ENCODE measurements around the gene HTR4.

The HTR4 gene

GRCh38 chr5:148651528-148651927, 2.8 kb downstream of the HTR4 start:
- Histone ChIP-seq H3K36me3 (no peaks in the 10 kb centered on the region), H3K9me3 (ENCODE audit: severe bottlenecking) (no peaks in the 10 kb centered on the region), H3K4me3 (ENCODE audit: low read depth, low read length) (no peak overlapping the region), H3K27ac (no peak overlapping the region), H3K27me3 (ENCODE audit: insufficient read depth, low read depth, severe bottlenecking) (peaks cover 31% of the 10 kb centered on the region)
- TF ChIP-seq CTCF (IDR thresholded peaks at IDR 0.05; ENCODE audit: low read depth, low read length): no peak
- no peak for DNase-seq

- H3K4me3 ChIP-seq (ENCODE audit: low read depth, low read length): no peak overlapping the region
- H3K27me3 ChIP-seq (ENCODE audit: insufficient read depth, low read depth, severe bottlenecking): peaks cover 5% of the 10 kb centered on the region
- no peak for DNase-seq
- no peaks in the 10 kb centered on the region for H3K36me3 ChIP-seq
- TF ChIP-seq CTCF (IDR thresholded peaks at IDR 0.05; ENCODE audit: low read depth, low read length): no peak
- H3K27ac ChIP-seq: no peak overlapping the region
- H3K9me3 ChIP-seq (ENCODE audit: severe bottlenecking): no peaks in the 10 kb centered on the region
Measured at GRCh38 chr5:148645527-148645926, 8.8 kb downstream of the HTR4 start.

- no peaks in the 10 kb centered on the region for H3K9me3 ChIP-seq (ENCODE audit: severe bottlenecking)
- no peak for TF ChIP-seq CTCF (IDR thresholded peaks at IDR 0.05; ENCODE audit: low read depth, low read length)
- DNase-seq: no peak
- H3K27me3 ChIP-seq (ENCODE audit: insufficient read depth, low read depth, severe bottlenecking): peaks cover 14% of the 10 kb centered on the region
- no peaks in the 10 kb centered on the region for H3K36me3 ChIP-seq
- H3K4me3 ChIP-seq (ENCODE audit: low read depth, low read length): no peak overlapping the region
- no peak overlapping the region for H3K27ac ChIP-seq
Measured at GRCh38 chr5:148641735-148642134, 12.6 kb downstream of the HTR4 start.

- H3K9me3 ChIP-seq (ENCODE audit: severe bottlenecking): no peaks in the 10 kb centered on the region
- H3K27me3 ChIP-seq (ENCODE audit: insufficient read depth, low read depth, severe bottlenecking): peaks cover 14% of the 10 kb centered on the region
Measured at GRCh38 chr5:148640471-148640870, 13.9 kb downstream of the HTR4 start.

GRCh38 chr5:148639081-148639480, 15.2 kb downstream of the HTR4 start:
- Histone ChIP-seq H3K36me3 (no peaks in the 10 kb centered on the region), H3K4me3 (ENCODE audit: low read depth, low read length) (no peak overlapping the region), H3K9me3 (ENCODE audit: severe bottlenecking) (no peaks in the 10 kb centered on the region), H3K27me3 (ENCODE audit: insufficient read depth, low read depth, severe bottlenecking) (peaks cover 17% of the 10 kb centered on the region), H3K27ac (no peak overlapping the region)
- no peak for TF ChIP-seq CTCF (IDR thresholded peaks at IDR 0.05; ENCODE audit: low read depth, low read length)
- DNase-seq: no peak

More at GRCh38 chr5:148640471-148640870, 13.9 kb downstream of the HTR4 start:
- no peak overlapping the region for H3K27ac ChIP-seq
- no peak overlapping the region for H3K4me3 ChIP-seq (ENCODE audit: low read depth, low read length)
- no peak for TF ChIP-seq CTCF (IDR thresholded peaks at IDR 0.05; ENCODE audit: low read depth, low read length)
- no peaks in the 10 kb centered on the region for H3K36me3 ChIP-seq
- DNase-seq: no peak

- H3K9me3 ChIP-seq (ENCODE audit: severe bottlenecking): no peaks in the 10 kb centered on the region
- DNase-seq: no peak
- no peak overlapping the region for H3K27ac ChIP-seq
- H3K4me3 ChIP-seq (ENCODE audit: low read depth, low read length): no peak overlapping the region
- H3K27me3 ChIP-seq (ENCODE audit: insufficient read depth, low read depth, severe bottlenecking): peaks cover 16% of the 10 kb centered on the region
- TF ChIP-seq CTCF (IDR thresholded peaks at IDR 0.05; ENCODE audit: low read depth, low read length): no peak
- H3K36me3 ChIP-seq: no peaks in the 10 kb centered on the region
Measured at GRCh38 chr5:148636353-148636752, 18.0 kb downstream of the HTR4 start.
